Measurements from ENCODE around the gene GRB2. TPM values are rescaled to one million over a fixed set of nuclear protein-coding genes. Genes with fewer than 3 reads are reported as not detected.
A peak's percentile ranks its signal among the peaks of the same experiment; 100 is the strongest.

GRB2 gene
- total and polyA plus RNA-seq, 2 experiments from 2014 or later = 89.0 to 112 TPM

- Mint-ChIP-seq H3K27ac (no peak overlapping the region), H3K4me3 (no peak overlapping the region), H3K4me1 (peaks cover 31% of the 10 kb centered on the region), H3K36me3 (ENCODE audit: low read depth) (peaks cover 13% of the 10 kb centered on the region), H3K9me3 (peaks cover 8% of the 10 kb centered on the region), H3K27me3 (ENCODE audit: insufficient read depth, low read depth, poor library complexity) (peaks cover 3% of the 10 kb centered on the region)
- Histone ChIP-seq H3K4me2 (no peak overlapping the region), H3K79me2 (replicated peaks; ENCODE audit: insufficient read depth) (peaks cover 92% of the 10 kb centered on the region), H3K27me3 (ENCODE audit: insufficient read depth) (no peaks in the 10 kb centered on the region), H3K27ac (ENCODE audit: low read depth) (peak overlapping the region; percentile 77; the same call in 1 of the 2 replicates), H3K4me3 (no peak overlapping the region), H4K20me1 (replicated peaks; ENCODE audit: insufficient read depth) (peaks cover 8% of the 10 kb centered on the region; the same call in 1 of the 2 replicates), H3F3A (replicated peaks; ENCODE audit: low read depth) (no peaks in the 10 kb centered on the region), H3K4me1 (ENCODE audit: insufficient read depth) (peaks cover 29% of the 10 kb centered on the region), H2AFZ (no peak overlapping the region), H3K36me3 (ENCODE audit: insufficient read depth) (no peaks in the 10 kb centered on the region), H3K9me2 (ENCODE audit: insufficient read depth) (no peaks in the 10 kb centered on the region)
- TF ChIP-seq, protein P1, sequence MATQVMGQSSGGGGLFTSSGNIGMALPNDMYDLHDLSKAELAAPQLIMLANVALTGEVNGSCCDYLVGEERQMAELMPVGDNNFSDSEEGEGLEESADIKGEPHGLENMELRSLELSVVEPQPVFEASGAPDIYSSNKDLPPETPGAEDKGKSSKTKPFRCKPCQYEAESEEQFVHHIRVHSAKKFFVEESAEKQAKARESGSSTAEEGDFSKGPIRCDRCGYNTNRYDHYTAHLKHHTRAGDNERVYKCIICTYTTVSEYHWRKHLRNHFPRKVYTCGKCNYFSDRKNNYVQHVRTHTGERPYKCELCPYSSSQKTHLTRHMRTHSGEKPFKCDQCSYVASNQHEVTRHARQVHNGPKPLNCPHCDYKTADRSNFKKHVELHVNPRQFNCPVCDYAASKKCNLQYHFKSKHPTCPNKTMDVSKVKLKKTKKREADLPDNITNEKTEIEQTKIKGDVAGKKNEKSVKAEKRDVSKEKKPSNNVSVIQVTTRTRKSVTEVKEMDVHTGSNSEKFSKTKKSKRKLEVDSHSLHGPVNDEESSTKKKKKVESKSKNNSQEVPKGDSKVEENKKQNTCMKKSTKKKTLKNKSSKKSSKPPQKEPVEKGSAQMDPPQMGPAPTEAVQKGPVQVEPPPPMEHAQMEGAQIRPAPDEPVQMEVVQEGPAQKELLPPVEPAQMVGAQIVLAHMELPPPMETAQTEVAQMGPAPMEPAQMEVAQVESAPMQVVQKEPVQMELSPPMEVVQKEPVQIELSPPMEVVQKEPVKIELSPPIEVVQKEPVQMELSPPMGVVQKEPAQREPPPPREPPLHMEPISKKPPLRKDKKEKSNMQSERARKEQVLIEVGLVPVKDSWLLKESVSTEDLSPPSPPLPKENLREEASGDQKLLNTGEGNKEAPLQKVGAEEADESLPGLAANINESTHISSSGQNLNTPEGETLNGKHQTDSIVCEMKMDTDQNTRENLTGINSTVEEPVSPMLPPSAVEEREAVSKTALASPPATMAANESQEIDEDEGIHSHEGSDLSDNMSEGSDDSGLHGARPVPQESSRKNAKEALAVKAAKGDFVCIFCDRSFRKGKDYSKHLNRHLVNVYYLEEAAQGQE (IDR thresholded peaks at IDR 0.05; ENCODE audit: unreplicated experiment) = no peak
- TF ChIP-seq NANOG (IDR thresholded peaks at IDR 0.05; ENCODE audit: borderline replicate concordance) = no peak
- DNase-seq (ENCODE audit: low spot score) (no peak), ATAC-seq (no peak)
Measured at GRCh38 chr17:75353176-75353575, 52.3 kb downstream of the GRB2 start.

- DNase-seq (ENCODE audit: low spot score) (peak; percentile 78), ATAC-seq (peak; percentile 94)
- peak overlapping the region; percentile 77 for H3K27ac ChIP-seq (ENCODE audit: low read depth)
- peaks cover 35% of the 10 kb centered on the region for H3K4me1 ChIP-seq (ENCODE audit: insufficient read depth)
- Mint-ChIP-seq H3K27me3 (ENCODE audit: insufficient read depth, low read depth, poor library complexity) (peaks cover 3% of the 10 kb centered on the region), H3K36me3 (ENCODE audit: low read depth) (peaks cover 13% of the 10 kb centered on the region), H3K9me3 (peaks cover 8% of the 10 kb centered on the region), H3K4me3 (peak overlapping the region; percentile 30; the same call in 2 of the 3 replicates), H3K4me1 (peaks cover 37% of the 10 kb centered on the region), H3K27ac (peak overlapping the region; percentile 52; the same call in 1 of the 2 replicates)
- no peak overlapping the region for H2AFZ ChIP-seq
- peaks cover 1% of the 10 kb centered on the region; the same call in 1 of the 2 replicates for H3F3A ChIP-seq (replicated peaks; ENCODE audit: low read depth)
- H3K79me2 ChIP-seq (replicated peaks; ENCODE audit: insufficient read depth) = peaks cover 92% of the 10 kb centered on the region
- H3K4me3 ChIP-seq = no peak overlapping the region
- H3K9me2 ChIP-seq (ENCODE audit: insufficient read depth) = no peaks in the 10 kb centered on the region
- H3K27me3 ChIP-seq (ENCODE audit: insufficient read depth) = no peaks in the 10 kb centered on the region
- H3K4me2 ChIP-seq = peak overlapping the region; percentile 42
- H4K20me1 ChIP-seq (replicated peaks; ENCODE audit: insufficient read depth) = peaks cover 8% of the 10 kb centered on the region; the same call in 1 of the 2 replicates
- H3K36me3 ChIP-seq (ENCODE audit: insufficient read depth) = no peaks in the 10 kb centered on the region
- TF ChIP-seq CREB1 (CRISPR knock-in tag; IDR thresholded peaks at IDR 0.05; ENCODE audit: low read depth) (no peak), ZNF114 (CRISPR knock-in tag; IDR thresholded peaks at IDR 0.05) (no peak)
- TF ChIP-seq, protein P1 (IDR thresholded peaks at IDR 0.05; ENCODE audit: unreplicated experiment) = no peak
- TF ChIP-seq, protein P2, sequence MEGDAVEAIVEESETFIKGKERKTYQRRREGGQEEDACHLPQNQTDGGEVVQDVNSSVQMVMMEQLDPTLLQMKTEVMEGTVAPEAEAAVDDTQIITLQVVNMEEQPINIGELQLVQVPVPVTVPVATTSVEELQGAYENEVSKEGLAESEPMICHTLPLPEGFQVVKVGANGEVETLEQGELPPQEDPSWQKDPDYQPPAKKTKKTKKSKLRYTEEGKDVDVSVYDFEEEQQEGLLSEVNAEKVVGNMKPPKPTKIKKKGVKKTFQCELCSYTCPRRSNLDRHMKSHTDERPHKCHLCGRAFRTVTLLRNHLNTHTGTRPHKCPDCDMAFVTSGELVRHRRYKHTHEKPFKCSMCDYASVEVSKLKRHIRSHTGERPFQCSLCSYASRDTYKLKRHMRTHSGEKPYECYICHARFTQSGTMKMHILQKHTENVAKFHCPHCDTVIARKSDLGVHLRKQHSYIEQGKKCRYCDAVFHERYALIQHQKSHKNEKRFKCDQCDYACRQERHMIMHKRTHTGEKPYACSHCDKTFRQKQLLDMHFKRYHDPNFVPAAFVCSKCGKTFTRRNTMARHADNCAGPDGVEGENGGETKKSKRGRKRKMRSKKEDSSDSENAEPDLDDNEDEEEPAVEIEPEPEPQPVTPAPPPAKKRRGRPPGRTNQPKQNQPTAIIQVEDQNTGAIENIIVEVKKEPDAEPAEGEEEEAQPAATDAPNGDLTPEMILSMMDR (conservative IDR thresholded peaks at IDR 0.05; ENCODE audit: low read depth in 2 of 2) = no peak
Measured at GRCh38 chr17:75352079-75352569, 53.4 kb downstream of the GRB2 start.

Measured in GM23338 (cell line).